Thoracic aorta (tissue), 2 donors: ENCODE data around the gene STYX. TPM values are rescaled to one million over a fixed set of nuclear protein-coding genes. Genes with fewer than 3 reads are reported as not detected.

Experiments
- ATAC-seq: fragments of 150-250 bp; one replicate; pipeline ENCODE4 v1.8.0; 2017; ENCODE audit warnings: low read depth; ENCODE audit not compliant: insufficient number of reproducible peaks, low FRiP score
- DNase-seq: peaks from one replicate; pipeline ENCODE4 v3.0.0-alpha.2; 2020; ENCODE audit warnings: low spot score
- H3K27ac ChIP-seq, 2 donors: fragments of 200-600 bp; sonication (generic); 1 replicate in 1 of 2; 2 replicates in 1 of 2; pipeline ENCODE4 v1.5.1; 2016; ENCODE audit warnings: mild to moderate bottlenecking in 2 of 2, moderate library complexity in 2 of 2
- H3K27me3 ChIP-seq: fragments of 200-600 bp; sonication (generic); replicated peaks from 2 replicates; pipeline ENCODE4 v1.6.0; 2016; ENCODE audit warnings: mild to moderate bottlenecking; ENCODE audit not compliant: insufficient read depth
- H3K36me3 ChIP-seq: fragments of 200-600 bp; sonication (generic); one replicate; pipeline ENCODE4 v1.5.1; 2016
- H3K4me1 ChIP-seq, 2 donors: fragments of 200-600 bp; sonication (generic); 1 replicate in 1 of 2; 2 replicates in 1 of 2; pipeline versions ENCODE4 v1.5.1 to v1.6.0; 2016; ENCODE audit warnings: low read depth in 2 of 2, mild to moderate bottlenecking in 1 of 2; ENCODE audit not compliant: control insufficient read depth in 1 of 2
- H3K4me3 ChIP-seq: fragments of 200-600 bp; sonication (generic); 2 replicates; pipeline ENCODE4 v1.5.1; 2016; ENCODE audit warnings: mild to moderate bottlenecking
- H3K9me3 ChIP-seq: fragments of 200-600 bp; sonication (generic); 2 replicates; pipeline ENCODE4 v1.5.1; 2016
- CTCF ChIP-seq: fragments of 200-600 bp; sonication (generic); IDR thresholded peaks from one replicate; pipeline ENCODE4 v1.5.1; 2019; ENCODE audit warnings: antibody characterized with exemption
- total RNA-seq, 2 donors: library from RNA; depleted of rRNA; stranded (reverse); fragments of >200 nt; gene quantifications; one replicate each; pipeline versions ENCODE4 v1.1.0 to v1.2.3, GENCODE V29; 2016

The STYX gene
- total RNA-seq, 2 donors from 2014 or later: 14.1 to 19.3 TPM

GRCh38 chr14:52700701-52701172 lies 29.2 kb upstream of the STYX start:
- H3K27ac ChIP-seq: no peak overlapping the region
- TF ChIP-seq CTCF: no peak
- no peaks in the 10 kb centered on the region for H3K4me1 ChIP-seq
- no peak overlapping the region for H3K4me3 ChIP-seq
- no peaks in the 10 kb centered on the region for H3K36me3 ChIP-seq
- DNase-seq: no peak
- H3K9me3 ChIP-seq: no peaks in the 10 kb centered on the region
- ATAC-seq: no peak
- no peaks in the 10 kb centered on the region for H3K27me3 ChIP-seq

GRCh38 chr14:52701223-52701622 lies 28.7 kb upstream of the STYX start:
- Histone ChIP-seq H3K9me3 (no peaks in the 10 kb centered on the region), H3K27me3 (no peaks in the 10 kb centered on the region), H3K4me1 (peaks cover 0 to under 1% of the 10 kb centered on the region in 2 donors), H3K36me3 (no peaks in the 10 kb centered on the region), H3K4me3 (no peak overlapping the region), H3K27ac (no peak overlapping the region)
- no peak for ATAC-seq
- DNase-seq: no peak
- no peak for TF ChIP-seq CTCF

DNA sequence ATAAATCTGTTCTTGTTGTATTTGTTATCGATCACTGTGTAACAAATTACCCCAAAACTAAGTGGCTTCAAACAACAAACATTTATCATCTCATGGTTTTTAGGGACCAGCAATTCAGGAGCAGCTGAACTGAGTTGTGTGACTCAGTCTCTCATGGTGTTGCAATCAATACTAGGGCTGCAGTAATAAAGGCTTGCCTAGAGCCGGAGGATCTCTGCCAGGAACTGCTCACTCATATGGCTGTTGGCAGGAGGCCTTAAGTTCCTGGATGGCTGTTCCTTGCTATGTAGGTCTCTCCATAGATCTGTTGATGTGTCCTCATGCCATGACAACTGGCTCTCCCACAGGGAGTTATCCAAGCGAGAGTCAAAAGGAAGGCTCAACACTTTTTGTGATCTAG lies 26.7 kb upstream of the STYX start:
- no peak for TF ChIP-seq CTCF
- H3K27ac ChIP-seq: no peak overlapping the region

GRCh38 chr14:52703664-52704063 lies 26.3 kb upstream of the STYX start:
- no peaks in the 10 kb centered on the region for H3K9me3 ChIP-seq
- H3K4me1 ChIP-seq: peaks cover 11 to 16% of the 10 kb centered on the region in 2 donors
- no peak for TF ChIP-seq CTCF
- H3K4me3 ChIP-seq: no peak overlapping the region
- no peak for ATAC-seq
- no peaks in the 10 kb centered on the region for H3K27me3 ChIP-seq
- H3K27ac ChIP-seq: no peak overlapping the region
- no peaks in the 10 kb centered on the region for H3K36me3 ChIP-seq
- DNase-seq: no peak

More for the DNA sequence above, 26.7 kb upstream of the STYX start:
- no peak for ATAC-seq
- no peak overlapping the region for H3K4me3 ChIP-seq
- H3K36me3 ChIP-seq: no peaks in the 10 kb centered on the region
- no peaks in the 10 kb centered on the region for H3K27me3 ChIP-seq
- peaks cover 9 to 12% of the 10 kb centered on the region in 2 donors for H3K4me1 ChIP-seq
- H3K9me3 ChIP-seq: no peaks in the 10 kb centered on the region
- DNase-seq: no peak

GRCh38 chr14:52706286-52706685 lies 23.7 kb upstream of the STYX start:
- Histone ChIP-seq H3K4me1 (peaks cover 17 to 23% of the 10 kb centered on the region in 2 donors), H3K27ac (peak overlapping the region; percentile 73 to 87), H3K9me3 (no peaks in the 10 kb centered on the region), H3K36me3 (peaks cover 9% of the 10 kb centered on the region), H3K27me3 (no peaks in the 10 kb centered on the region), H3K4me3 (peak overlapping the region; percentile 87)
- ATAC-seq (no peak), DNase-seq (no peak)
- no peak for TF ChIP-seq CTCF
